HG03442 (cell line): ENCODE data around the gene TRIM69.
"Not testable (repeated sequence)": the region's sequence is repeated elsewhere in the genome, so short reads cannot be mapped to it uniquely, and the experiment has no call there.

Experiments used
- ATAC-seq: cut with Tn5 transposase; IDR thresholded peaks from one replicate; pipeline ENCODE4 v1.9.1; 2021; ENCODE audit warnings: mild to moderate bottlenecking, moderate library complexity; ENCODE audit not compliant: unreplicated experiment

Gene TRIM69

DNA sequence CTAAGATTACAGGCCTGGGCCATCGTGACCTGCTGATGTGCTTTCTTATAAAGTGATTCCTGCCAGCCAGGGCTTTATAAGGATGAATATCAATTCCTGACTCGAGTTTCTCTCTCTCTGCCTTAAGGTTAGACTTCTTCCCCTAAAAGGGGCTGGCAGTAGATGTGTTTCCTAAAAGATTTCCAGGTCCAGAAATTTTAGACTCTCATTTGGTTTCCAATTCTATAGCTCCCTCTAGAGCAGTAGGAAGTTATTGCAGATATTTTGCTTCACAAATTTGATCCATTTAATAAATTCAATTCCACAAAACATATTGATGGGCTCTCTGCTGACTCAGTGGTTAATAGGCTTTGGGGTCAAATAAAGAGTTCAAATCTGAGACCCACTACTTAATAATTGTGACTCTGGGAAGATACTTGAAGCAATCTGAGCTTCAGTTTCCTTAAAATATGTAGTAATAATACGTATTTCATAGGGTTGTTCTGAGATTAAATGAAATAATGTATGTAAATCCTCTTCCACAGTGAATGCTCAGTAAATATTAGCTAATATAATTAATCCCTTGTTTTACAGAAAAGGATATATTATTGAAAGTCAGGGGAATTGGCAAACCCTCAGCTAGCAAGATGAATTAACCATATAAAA, 2.1 kb downstream of the TRIM69 start:
- no peak for ATAC-seq

DNA sequence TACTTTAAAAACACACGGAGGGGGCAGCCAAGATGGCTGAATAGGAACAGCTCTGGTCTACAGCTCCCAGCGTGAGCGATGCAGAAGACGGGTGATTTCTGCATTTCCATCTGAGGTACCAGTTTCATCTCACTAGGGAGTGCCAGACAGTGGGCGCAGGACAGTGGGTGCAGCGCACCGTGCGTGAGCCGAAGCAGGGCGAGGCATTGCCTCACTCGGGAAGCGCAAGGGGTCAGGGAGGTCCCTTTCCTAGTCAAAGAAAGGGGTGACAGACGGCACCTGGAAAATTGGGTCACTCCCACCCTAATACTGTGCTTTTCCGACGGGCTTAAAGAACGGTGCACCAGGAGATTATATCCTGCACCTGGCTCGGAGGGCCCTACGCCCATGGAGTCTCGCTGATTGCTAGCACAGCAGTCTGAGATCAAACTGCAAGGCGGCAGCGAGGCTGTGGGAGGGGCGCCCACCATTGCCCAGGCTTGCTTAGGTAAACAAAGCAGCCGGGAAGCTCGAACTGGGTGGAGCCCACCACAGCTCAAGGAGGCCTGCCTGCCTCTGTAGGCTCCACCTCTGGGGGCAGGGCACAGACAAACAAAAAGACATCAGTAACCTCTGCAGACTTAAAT, 3.0 kb downstream of the TRIM69 start:
- ATAC-seq: not testable (repeated sequence)

DNA sequence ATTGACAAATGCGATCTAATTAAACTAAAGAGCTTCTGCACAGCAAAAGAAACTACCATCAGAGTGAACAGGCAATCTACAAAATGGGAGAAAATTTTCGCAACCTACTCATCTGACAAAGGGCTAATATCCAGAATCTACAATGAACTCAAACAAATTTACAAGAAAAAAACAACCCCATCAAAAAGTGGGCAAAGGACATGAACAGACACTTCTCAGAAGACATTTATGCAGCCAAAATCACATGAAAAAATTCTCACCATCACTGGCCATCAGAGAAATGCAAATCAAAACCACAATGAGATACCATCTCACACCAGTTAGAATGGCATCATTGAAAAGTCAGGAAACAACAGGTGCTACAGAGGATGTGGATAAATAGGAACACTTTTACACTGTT, 7.1 kb downstream of the TRIM69 start:
- ATAC-seq: not testable (repeated sequence)

DNA sequence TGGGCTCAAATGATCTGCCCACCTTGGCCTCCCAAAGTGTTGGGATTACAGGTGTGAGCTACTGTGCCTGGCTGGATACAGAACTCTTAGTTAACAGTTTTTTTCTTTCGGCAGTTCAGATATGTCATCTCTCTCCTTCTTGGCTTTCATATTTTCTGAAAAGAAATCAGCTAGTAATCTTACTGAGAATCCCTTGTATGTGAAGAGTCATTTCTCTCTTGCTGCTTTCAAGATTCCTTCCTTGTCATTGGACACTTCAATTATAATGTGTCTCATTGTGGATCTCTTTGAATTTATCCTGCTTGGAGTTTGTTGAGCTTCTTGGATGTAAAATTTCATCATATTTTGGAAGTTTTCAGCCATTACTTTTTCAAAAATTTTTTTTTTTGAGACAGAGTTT, 17.0 kb downstream of the TRIM69 start:
- ATAC-seq: no peak

DNA sequence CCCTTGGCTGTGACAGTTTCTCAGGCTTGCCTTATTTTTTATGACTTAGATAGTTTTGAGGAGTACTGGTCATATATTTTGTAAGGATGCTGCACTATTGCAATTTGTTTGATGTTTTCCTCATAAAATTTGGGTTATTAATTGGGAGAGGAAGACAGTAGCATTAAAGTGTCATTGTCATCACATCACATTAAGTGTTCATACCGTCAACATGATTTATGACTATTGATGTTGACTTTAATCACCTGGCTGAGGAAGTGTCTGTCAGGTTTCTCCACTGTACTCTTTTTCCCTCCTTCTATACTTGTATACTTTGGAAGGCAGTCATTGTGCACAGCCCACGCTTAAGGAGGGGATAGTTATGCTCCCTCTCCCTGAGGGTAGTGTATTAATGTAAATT, 26.9 kb downstream of the TRIM69 start:
- ATAC-seq: no peak

DNA sequence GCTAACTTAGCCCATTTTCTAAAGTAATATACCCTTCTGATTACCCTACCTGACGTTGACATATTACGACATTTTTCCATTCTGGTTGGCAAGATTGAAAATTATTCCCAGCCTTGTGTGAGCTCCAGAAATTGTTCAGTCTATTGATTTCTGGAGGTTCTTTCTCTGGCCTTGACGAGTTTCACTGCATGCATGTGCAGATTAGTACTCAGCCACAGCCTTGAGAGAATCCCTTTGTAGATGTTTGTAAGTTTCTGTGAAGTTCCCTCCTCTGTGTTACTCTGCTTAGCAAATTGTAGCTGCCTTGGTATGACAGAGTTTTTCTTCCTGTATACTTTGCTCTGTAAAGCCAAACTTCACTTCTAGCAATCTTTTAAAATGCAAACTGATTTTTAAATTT, 27.5 kb downstream of the TRIM69 start:
- no peak for ATAC-seq

DNA sequence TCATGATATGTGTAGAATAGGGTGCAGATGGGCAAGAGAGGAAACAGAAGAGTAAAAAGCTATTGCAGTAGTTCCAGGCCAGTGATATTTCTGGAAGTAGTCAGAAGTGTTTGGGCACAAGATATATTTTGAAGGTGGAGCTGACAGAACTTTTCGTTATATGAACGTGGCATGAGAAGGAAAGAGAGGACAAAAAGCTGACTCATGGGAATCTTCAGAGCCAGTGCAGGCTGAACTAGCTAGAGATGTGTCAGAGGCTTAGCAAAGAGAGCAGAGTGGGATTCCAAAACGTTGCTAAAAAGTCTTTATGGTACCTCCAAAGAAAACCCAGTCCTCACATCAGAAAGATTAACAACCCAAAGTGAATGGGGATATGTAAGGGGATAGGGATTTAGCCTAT, 28.7 kb downstream of the TRIM69 start:
- ATAC-seq: no peak

- ATAC-seq: no peak
These were observed 33.2 kb downstream of the TRIM69 start for GRCh38 chr15:44769521-44769920.

- ATAC-seq: not testable (repeated sequence)
These were observed 34.4 kb downstream of the TRIM69 start for GRCh38 chr15:44770715-44771114.

DNA sequence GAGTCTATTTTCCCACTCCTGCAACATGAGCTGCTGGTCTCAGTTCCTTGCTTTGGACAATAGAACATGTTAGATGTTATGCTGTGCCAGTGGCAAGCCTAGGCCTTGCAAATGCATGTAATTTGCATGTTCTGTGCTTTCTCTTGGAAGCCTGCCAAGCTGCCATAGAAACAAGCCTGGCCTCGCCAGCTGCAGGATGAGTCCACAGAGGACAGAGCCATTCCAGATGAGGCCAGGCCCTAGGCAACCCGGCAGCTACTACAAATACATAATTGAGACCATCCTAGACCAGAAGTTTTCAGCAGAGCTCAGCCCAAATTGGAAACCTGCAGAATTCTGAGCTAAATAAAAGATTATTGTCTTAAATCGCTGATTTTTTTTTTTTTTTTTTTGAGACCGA, 39.6 kb downstream of the TRIM69 start:
- ATAC-seq: no peak

DNA sequence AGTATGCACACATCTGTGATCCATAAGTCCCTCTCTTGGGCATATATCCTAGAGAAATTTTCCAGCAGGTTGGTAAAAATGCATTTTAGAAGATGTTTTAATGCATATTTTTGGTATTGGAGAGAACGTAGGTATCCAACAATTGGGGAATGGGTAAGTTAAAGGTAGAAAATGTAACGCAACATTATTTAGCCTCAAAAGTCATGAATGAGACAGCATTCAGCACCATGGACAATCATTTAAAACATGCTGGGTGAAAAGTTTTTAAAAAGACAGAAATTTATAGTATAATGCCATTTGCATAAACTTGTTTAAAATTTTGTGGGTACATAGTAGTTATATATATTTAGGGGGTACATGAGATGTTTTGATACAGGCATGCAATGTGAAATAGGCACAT, 43.4 kb downstream of the TRIM69 start:
- no peak for ATAC-seq

- no peak for ATAC-seq
These were observed 44.3 kb downstream of the TRIM69 start for GRCh38 chr15:44780608-44781007.

- no peak for ATAC-seq
These were observed 44.9 kb downstream of the TRIM69 start for GRCh38 chr15:44781128-44781810.

DNA sequence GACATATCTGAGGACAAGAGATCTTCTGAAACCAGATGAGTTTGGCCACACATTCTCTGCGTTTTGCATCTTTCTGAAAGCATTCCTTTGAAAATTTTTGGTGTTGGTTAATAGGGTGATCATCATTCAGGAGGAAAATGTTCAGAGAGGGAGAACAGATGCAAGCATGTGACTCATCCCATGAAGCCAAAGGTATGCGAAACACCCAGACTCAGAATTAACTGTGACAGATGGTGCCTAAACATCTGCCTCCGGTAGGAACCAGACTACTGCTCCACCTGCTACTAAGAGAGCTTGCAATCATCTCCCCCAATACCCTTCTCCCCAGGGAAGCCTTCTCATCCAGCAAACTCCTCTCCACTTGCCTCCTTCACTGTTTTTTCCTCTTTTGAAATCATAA, 46.2 kb downstream of the TRIM69 start:
- no peak for ATAC-seq

DNA sequence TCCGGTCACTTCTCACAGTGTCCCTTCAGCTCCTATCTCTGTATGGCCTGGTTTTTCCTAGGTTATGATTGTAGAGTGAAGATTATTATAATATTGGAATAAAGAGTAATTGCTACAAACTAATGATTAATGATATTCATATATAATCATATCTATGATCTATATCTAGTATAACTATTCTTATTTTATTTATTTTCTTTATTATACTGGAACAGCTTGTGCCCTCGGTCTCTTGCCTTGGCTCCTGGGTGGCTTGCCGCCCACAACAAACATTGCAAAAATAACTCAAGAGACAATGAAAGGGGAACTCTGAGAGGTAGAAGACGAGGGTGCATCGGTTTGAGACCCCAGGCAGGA, 48.6 kb downstream of the TRIM69 start:
- not testable (repeated sequence) for ATAC-seq

GRCh38 chr15:44788748-44789147, 52.4 kb downstream of the TRIM69 start:
- ATAC-seq: no peak

DNA sequence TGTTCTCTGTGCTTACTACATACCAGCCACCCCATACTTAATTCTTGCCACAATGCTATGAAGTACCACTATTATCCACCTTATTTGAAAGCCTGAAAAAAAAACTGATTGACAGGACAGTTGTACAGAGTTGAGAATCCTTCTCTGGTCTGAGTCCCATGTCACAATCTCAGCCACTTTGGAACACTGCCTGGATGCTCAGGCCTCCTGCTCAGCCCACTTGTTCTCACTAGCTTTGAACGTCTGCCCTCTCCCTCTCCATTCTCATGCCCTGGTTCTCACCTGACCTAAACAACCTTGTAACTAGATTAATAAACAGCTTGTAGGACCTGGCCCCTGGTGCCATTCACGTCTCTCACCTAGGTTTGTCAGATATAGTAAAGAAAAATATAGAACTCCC, 53.9 kb downstream of the TRIM69 start:
- no peak for ATAC-seq

DNA sequence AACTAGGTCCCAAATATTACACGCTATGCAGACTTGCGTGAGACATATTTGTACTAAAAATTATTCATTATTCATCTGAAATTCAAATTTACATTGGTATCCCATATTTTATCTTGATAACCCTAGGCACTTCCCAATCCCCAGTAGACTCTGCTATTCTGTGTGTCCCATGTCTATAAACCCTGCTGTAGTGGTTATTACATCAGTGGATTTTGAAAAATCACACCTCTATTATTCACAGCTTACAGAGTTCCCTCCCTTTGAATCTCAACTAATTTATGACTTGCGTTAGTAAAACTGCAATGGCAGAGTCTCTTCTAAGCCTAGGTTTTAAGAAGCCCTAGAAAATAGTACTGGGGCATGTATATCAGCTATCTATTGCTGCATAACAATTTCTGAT, 54.3 kb downstream of the TRIM69 start:
- ATAC-seq: no peak

DNA sequence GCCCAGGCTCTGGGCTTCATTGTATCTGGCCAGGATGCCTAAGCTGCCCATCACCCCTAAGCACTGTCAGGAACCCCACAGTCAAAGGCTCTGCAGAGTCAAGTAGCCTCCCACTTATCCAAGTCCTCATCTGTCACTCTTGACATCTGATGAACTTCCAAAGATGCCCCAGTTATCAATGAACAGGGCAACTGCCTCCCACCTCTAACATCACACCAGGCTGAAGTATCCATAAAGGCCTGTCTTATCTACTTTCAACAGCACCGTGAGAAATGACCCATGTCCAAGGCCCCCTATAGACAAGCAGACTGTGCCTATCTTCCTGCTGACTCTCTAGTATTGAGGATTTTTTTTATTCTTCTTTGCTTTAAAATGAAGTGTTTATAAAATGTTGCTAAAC, 56.4 kb downstream of the TRIM69 start:
- ATAC-seq: no peak

- no peak for ATAC-seq
These were observed 57.7 kb downstream of the TRIM69 start for GRCh38 chr15:44794072-44794471.

- no peak for ATAC-seq
These were observed 60.2 kb downstream of the TRIM69 start for GRCh38 chr15:44796508-44796907.

DNA sequence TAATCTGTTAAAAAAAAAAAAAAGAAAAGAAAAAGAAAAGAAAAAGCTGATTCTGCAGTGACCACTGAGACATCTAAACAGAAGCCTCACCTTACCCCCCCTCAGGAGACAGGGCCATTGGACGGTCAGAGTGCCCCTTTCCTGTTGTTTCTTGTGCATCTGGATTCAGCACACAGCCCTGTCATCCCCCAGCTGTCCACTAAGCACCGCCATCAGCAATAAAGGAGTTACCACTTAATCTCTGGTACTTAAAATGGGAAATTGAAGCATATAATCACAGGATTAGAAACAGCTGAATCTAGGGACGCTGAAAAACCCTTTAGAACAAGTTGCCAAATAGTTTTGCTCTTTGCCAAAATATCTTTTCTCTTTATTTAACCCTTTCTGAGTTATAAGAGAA, 62.5 kb downstream of the TRIM69 start:
- no peak for ATAC-seq
